Nephron (organoid): ENCODE results near the gene GMPPA.

ENCODE experiments used
- H3K27ac Mint-ChIP-seq, 3 experiments: 2 replicates each; pipeline ENCODE4 v1.8.0; 2020; ENCODE audit warnings: mixed read lengths in 3 of 3, mild to moderate bottlenecking in 2 of 3, moderate library complexity in 1 of 3
- H3K27me3 Mint-ChIP-seq: 2 replicates; pipeline ENCODE4 v1.8.0; 2021; ENCODE audit warnings: low read depth, mild to moderate bottlenecking, moderate library complexity, mixed read lengths
- H3K36me3 Mint-ChIP-seq: 2 replicates; pipeline ENCODE4 v1.8.0; 2020; ENCODE audit warnings: low read depth, mixed read lengths
- H3K4me1 Mint-ChIP-seq: 2 replicates; pipeline ENCODE4 v1.8.0; 2020; ENCODE audit warnings: mixed read lengths
- H3K4me3 Mint-ChIP-seq, 3 experiments: 2 replicates each; pipeline ENCODE4 v1.8.0; 2020; ENCODE audit warnings: mild to moderate bottlenecking in 3 of 3, mixed read lengths in 3 of 3, moderate library complexity in 2 of 3
- H3K9me3 Mint-ChIP-seq: 2 replicates; pipeline ENCODE4 v1.8.0; 2020; ENCODE audit warnings: mixed read lengths
- CTCF ChIP-seq, 3 experiments: fragments of 200-600 bp; sonication (generic); IDR thresholded peaks; one replicate each; pipeline ENCODE4 v1.5.0; 2021; ENCODE audit warnings: antibody characterized with exemption in 3 of 3; ENCODE audit not compliant: unreplicated experiment in 3 of 3

GMPPA gene

DNA sequence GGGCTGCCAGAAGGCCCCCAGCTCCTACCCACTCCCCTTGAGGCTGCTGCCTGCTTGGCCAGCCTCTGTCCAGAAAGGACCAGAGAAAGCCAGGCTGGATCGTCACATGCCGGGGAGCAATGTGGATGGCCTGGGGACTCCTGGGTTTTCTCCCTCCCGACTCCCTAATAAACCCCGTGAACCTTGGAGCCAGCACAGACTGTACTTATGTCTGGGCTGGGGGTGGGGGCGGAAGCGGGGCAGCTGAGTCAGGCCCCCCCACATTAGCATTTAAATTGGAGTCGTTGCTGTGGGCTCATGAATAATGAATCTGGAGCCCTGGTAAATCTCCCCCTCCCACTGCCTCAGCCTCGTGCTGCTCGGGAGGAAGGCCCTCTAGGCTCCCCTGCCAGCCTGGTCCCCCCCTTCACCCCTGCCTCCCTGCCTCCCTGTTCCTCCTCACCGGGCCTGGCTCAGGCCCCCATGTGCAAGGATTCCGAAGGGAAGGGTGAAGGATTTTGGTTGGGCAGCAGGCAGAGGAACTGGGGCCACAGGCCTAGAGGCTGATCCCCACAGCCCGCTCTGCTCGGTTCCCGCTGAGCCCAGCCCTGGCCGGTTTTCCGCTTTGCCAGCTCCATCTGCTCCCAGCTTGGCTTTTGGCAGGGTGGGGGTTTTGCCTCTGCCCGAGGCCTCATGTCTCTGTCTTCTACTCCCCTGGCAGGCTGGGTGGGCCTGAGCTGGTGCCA lies 8.3 kb downstream of the GMPPA start:
- Mint-ChIP-seq H3K4me1 (peaks cover 33% of the 10 kb centered on the region), H3K4me3 (no peak overlapping the region), H3K9me3 (no peaks in the 10 kb centered on the region), H3K36me3 (peaks cover 11% of the 10 kb centered on the region), H3K27ac (peak overlapping the region in 1 of 3 experiments; percentile 86), H3K27me3 (peaks cover 33% of the 10 kb centered on the region)
- no peak for TF ChIP-seq CTCF (IDR thresholded peaks at IDR 0.05; ENCODE audit: unreplicated experiment in 3 of 3)

DNA sequence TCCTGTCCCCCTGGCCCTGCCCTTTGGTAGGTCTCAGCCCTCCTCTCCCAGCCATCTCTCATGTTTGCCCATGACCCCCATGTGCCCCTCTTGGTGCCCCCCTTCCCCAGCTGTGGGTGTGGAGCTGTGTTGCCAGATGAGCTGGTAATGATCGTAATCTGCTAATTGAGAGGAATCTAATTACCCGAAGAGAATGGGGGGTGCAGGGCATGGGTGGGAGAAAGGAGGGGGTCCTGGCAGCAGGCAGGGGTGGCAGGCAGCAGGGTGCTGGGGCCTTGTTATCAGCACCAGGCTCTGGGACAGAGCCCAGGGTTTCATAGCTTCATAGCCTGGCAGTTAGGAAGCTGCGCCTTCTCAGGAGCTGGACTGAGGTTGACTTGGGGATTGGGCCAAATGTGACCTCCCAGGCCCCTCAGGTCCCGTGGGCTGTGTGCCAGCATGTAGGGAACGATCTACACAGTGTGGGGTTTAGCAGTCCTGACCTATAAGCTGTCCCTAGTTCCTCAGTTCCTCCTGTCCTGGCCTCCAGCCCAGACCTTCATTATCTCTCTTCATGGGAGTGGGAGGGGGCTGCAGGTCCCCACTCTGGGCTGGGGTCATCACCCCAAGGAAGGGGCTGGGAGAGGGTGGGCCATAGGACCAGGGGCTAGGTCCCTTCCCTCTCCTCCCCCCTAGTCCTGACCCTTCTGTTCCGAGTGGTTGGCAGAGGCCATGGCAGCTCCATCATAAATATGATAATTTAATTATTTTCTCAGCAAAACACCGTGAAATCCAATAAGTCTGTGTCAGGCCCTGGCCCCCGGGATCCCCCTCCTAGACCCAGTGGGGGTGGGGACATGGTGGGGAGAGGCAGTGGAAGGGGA lies 9.1 kb downstream of the GMPPA start:
- H3K4me1 Mint-ChIP-seq, result peaks cover 31% of the 10 kb centered on the region
- H3K9me3 Mint-ChIP-seq, result no peaks in the 10 kb centered on the region
- peak overlapping the region in 1 of 3 experiments; percentile 51 for H3K27ac Mint-ChIP-seq
- TF ChIP-seq CTCF (IDR thresholded peaks at IDR 0.05; ENCODE audit: unreplicated experiment in 3 of 3), result no peak
- peak overlapping the region in 1 of 3 experiments; percentile 9 for H3K4me3 Mint-ChIP-seq
- H3K36me3 Mint-ChIP-seq, result peaks cover 8% of the 10 kb centered on the region
- H3K27me3 Mint-ChIP-seq, result peaks cover 41% of the 10 kb centered on the region

DNA sequence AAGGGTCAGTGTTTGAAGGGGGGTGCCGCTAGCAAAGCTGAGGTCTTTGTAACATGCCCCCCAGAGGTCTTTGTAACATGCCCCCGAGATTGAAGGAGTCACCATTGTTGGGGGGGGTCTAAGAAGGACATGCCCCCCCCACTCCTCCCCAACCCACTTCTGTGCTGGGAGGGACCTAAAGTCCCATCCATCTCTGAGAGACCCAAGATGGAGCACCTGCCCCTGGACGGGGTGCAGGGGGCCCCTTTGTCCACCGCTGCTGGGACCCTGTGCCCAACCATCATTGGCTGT lies 9.7 kb downstream of the GMPPA start:
- H3K27ac Mint-ChIP-seq, result no peak overlapping the region
- peaks cover 8% of the 10 kb centered on the region for H3K36me3 Mint-ChIP-seq
- peaks cover 36% of the 10 kb centered on the region for H3K4me1 Mint-ChIP-seq
- H3K4me3 Mint-ChIP-seq, result no peak overlapping the region
- H3K27me3 Mint-ChIP-seq, result peaks cover 47% of the 10 kb centered on the region
- no peak for TF ChIP-seq CTCF (IDR thresholded peaks at IDR 0.05; ENCODE audit: unreplicated experiment in 3 of 3)
- H3K9me3 Mint-ChIP-seq, result no peaks in the 10 kb centered on the region

DNA sequence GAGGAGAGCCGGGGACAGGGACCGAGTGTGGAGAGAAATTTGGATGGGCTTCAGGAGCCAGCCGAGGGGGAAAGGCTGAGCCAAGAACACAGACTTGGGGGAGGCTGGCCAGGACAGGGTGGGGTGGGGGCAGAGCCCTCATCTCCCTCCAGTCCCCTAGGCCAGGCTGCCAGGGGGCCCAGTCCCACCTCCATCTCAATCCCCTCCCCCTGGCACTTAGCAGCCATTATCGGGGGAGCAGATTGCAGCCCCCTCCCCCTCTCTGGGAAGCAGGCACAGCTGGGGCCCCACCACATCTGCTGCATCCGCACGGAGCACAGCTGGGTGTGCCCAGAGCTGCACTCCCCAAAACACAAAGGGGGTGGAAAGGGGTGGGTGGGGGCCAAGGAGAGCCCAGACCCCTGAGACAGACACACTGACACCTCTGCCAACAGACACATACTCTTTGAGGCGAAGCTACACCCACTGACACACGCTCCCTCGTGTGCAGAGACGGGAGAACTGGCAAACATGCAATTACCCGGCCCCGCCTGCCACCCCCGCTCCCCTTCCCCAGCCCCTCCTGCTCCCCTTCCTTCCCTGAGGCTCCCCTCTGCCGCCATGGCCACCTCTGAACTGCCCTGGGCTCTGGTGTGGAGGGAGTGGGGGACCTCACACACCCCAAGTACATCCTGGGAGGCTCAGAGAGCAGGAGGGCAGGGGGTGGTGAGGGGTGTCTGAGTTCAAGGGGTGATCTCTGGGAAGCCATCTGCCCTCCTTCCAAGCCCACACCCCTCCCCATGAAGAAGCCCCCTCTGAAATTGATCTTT lies 10.5 kb downstream of the GMPPA start:
- Mint-ChIP-seq H3K9me3 (no peaks in the 10 kb centered on the region), H3K36me3 (peaks cover 8% of the 10 kb centered on the region), H3K27ac (peak overlapping the region; percentile 85 to 94 (median 89)), H3K4me1 (peaks cover 44% of the 10 kb centered on the region), H3K4me3 (peak overlapping the region; percentile 72 to 76 (median 74)), H3K27me3 (peaks cover 55% of the 10 kb centered on the region)
- no peak for TF ChIP-seq CTCF (IDR thresholded peaks at IDR 0.05; ENCODE audit: unreplicated experiment in 3 of 3)

- Mint-ChIP-seq H3K27me3 (peaks cover 54% of the 10 kb centered on the region), H3K27ac (peak overlapping the region; percentile 85 to 94 (median 89)), H3K4me3 (peak overlapping the region; percentile 72 to 76 (median 74)), H3K36me3 (peaks cover 4% of the 10 kb centered on the region), H3K9me3 (no peaks in the 10 kb centered on the region), H3K4me1 (peaks cover 47% of the 10 kb centered on the region)
- peak; percentile 53 to 63 (median 60) for TF ChIP-seq CTCF (IDR thresholded peaks at IDR 0.05; ENCODE audit: unreplicated experiment in 3 of 3)
These were observed 11.3 kb downstream of the GMPPA start for GRCh38 chr2:219509780-219510511.
